HL-60 (cell line): ENCODE measurements around the gene DDX24.

ENCODE experiments used
- DNase-seq, 2 experiments: peaks; one replicate each; pipeline ENCODE4 v3.0.0-alpha.2; 2010 to 2020; ENCODE audit warnings: low read depth in 1 of 2, low spot score in 1 of 2
- H3K27ac ChIP-seq: fragments of 250-450 bp; sonication (Bioruptor Pico); replicated peaks from 2 replicates; pipeline ENCODE4 v1.5.1; 2020; ENCODE audit warnings: mild to moderate bottlenecking, moderate library complexity
- H3K27me3 ChIP-seq: fragments of 250-450 bp; sonication (Bioruptor Pico); 2 replicates; pipeline ENCODE4 v1.5.1; 2021; ENCODE audit warnings: mild to moderate bottlenecking, moderate library complexity; ENCODE audit not compliant: insufficient read depth, poor library complexity, severe bottlenecking
- H3K4me3 ChIP-seq: replicated peaks from 2 replicates; pipeline ENCODE4 v1.5.1; 2011; ENCODE audit warnings: mild to moderate bottlenecking, control low read depth, low read length; ENCODE audit not compliant: insufficient read depth
- GABPA ChIP-seq: IDR thresholded peaks from 2 replicates; pipeline ENCODE4 v1.6.1; 2012; ENCODE audit warnings: low read depth
- POLR2AphosphoS5 ChIP-seq: IDR thresholded peaks from 2 replicates; pipeline ENCODE4 v1.6.1; 2012; ENCODE audit warnings: low read depth
- REST ChIP-seq: IDR thresholded peaks from 2 replicates; pipeline ENCODE4 v1.6.1; 2012; ENCODE audit warnings: low read depth; ENCODE audit not compliant: insufficient replicate concordance
- SPI1 ChIP-seq: IDR thresholded peaks from 2 replicates; pipeline ENCODE4 v1.6.1; 2012; ENCODE audit warnings: low read depth, mild to moderate bottlenecking, borderline replicate concordance
- TF ChIP-seq, protein P1 (sequence below): IDR thresholded peaks from one replicate; pipeline ENCODE4 v1.5.1; 2011; ENCODE audit warnings: low read length, control low read depth, inconsistent platforms; ENCODE audit not compliant: insufficient read depth

DDX24 gene

GRCh38 chr14:94010625-94011024 lies 70.4 kb downstream of the DDX24 start:
- Histone ChIP-seq H3K4me3 (no peak overlapping the region), H3K27ac (no peak overlapping the region), H3K27me3 (no peaks in the 10 kb centered on the region)
- TF ChIP-seq GABPA: no peak
- no peak for TF ChIP-seq POLR2AphosphoS5
- no peak for TF ChIP-seq SPI1
- TF ChIP-seq, protein P1, sequence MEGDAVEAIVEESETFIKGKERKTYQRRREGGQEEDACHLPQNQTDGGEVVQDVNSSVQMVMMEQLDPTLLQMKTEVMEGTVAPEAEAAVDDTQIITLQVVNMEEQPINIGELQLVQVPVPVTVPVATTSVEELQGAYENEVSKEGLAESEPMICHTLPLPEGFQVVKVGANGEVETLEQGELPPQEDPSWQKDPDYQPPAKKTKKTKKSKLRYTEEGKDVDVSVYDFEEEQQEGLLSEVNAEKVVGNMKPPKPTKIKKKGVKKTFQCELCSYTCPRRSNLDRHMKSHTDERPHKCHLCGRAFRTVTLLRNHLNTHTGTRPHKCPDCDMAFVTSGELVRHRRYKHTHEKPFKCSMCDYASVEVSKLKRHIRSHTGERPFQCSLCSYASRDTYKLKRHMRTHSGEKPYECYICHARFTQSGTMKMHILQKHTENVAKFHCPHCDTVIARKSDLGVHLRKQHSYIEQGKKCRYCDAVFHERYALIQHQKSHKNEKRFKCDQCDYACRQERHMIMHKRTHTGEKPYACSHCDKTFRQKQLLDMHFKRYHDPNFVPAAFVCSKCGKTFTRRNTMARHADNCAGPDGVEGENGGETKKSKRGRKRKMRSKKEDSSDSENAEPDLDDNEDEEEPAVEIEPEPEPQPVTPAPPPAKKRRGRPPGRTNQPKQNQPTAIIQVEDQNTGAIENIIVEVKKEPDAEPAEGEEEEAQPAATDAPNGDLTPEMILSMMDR: no peak
- no peak for TF ChIP-seq REST
- no peak for DNase-seq

DNA sequence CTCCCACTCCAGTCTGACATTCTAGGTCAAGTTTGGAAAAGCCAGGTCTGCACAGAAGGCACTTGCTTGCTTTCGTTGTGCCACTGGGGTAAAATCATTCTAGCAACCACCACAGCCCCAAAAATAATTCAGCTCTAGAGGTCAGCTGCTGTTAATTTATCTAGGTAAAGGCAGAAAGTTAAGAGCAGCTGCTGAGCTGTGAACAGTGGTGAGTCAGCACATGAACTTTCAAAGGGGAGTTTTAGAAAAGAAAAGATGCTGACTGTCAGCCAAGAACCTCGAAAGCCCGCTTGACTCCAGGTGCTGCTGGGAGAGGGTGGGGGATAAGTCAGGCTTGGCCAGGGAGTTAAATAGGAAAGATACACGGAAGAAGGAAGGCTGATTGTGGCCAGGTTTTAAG lies 71.2 kb downstream of the DDX24 start:
- Histone ChIP-seq H3K4me3 (no peak overlapping the region), H3K27ac (no peak overlapping the region)
- DNase-seq: no peak

DNA sequence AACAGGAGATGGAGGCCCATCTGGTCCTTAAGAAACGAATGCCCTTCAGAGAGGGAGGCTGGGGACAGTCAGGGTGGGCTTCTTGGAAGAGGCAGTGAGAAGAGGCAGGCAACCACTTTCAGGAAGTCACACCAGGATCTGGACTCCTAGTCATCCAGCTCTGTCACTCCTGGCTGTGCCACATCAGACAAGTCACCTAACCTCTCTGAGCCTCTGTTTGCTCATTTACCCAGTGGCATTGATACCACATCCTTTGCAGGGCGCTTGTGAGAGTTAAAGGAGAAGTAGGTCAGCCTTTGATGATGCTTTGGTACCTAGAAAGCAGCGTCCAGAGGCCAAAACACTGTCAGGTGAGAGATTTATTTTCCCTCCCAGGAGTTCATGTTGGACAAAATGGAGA lies 72.8 kb downstream of the DDX24 start:
- no peak for TF ChIP-seq GABPA
- no peak for TF ChIP-seq REST
- TF ChIP-seq, protein P1: no peak
- TF ChIP-seq SPI1: no peak
- TF ChIP-seq POLR2AphosphoS5: no peak
- Histone ChIP-seq H3K27me3 (no peaks in the 10 kb centered on the region), H3K27ac (no peak overlapping the region), H3K4me3 (no peak overlapping the region)
- no peak for DNase-seq

More for the DNA sequence above, 71.2 kb downstream of the DDX24 start:
- TF ChIP-seq GABPA (no peak), POLR2AphosphoS5 (no peak), REST (no peak), SPI1 (no peak)
- TF ChIP-seq, protein P1: no peak
- H3K27me3 ChIP-seq: no peaks in the 10 kb centered on the region
